Measurements from ENCODE around the gene P4HA3. TPM values are rescaled to one million over a fixed set of nuclear protein-coding genes. Genes with fewer than 3 reads are reported as not detected.

The P4HA3 gene
- total and polyA plus RNA-seq, 5 donors, result 0.07 to 0.72 (median 0.21) TPM; not detected in 2

DNA sequence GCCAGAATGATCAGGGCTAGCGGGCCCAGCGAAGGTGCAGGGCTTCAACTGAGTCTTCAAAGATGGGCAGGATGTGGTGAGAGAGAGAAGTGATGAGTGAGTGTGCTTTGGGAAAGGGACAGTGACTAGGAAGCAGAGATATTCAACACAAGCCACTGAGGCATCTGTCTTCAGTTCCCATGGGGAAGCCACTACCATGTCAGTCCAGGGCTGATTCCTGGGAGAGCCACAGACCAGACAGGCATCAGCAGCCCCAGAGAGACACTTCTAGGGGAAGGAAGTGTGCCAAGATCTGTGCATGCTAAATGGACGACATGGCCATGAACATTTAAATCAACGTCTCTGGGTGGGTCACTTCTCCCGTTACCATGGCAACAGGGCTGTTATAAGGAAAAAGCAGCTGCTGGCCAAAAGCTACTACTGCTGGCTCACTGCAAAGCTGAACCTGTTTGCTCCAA is 28.5 kb downstream of the P4HA3 start:
- DNase-seq, result no peak
- Histone ChIP-seq H3K27ac (ENCODE audit: low read length) (no peak overlapping the region), H3K27me3 (ENCODE audit: control insufficient read depth, insufficient read depth) (no peaks in the 10 kb centered on the region), H3K4me3 (ENCODE audit: low read length) (no peak overlapping the region), H3K4me1 (ENCODE audit: control insufficient read depth, insufficient read depth, low read length) (no peaks in the 10 kb centered on the region), H3K9me3 (ENCODE audit: control insufficient read depth, low read length) (no peaks in the 10 kb centered on the region)
- intact Hi-C loops (cut with DNase I), result no loop called here
- no peak for ATAC-seq
- 61% methylated on average over 5 of the region's 5 CpGs for WGBS

- Histone ChIP-seq H3K27ac (ENCODE audit: low read length) (no peak overlapping the region), H3K4me3 (ENCODE audit: low read length) (no peak overlapping the region), H3K9me3 (ENCODE audit: control insufficient read depth, low read length) (no peaks in the 10 kb centered on the region), H3K4me1 (ENCODE audit: control insufficient read depth, insufficient read depth, low read length) (no peaks in the 10 kb centered on the region), H3K27me3 (ENCODE audit: control insufficient read depth, insufficient read depth) (no peaks in the 10 kb centered on the region)
- intact Hi-C loops (cut with DNase I), result no loop called here
- DNase-seq (no peak), ATAC-seq (no peak)
- 85% methylated on average over 3 of the region's 3 CpGs for WGBS
Measured at GRCh38 chr11:74282421-74282820, 29.0 kb downstream of the P4HA3 start.

DNA sequence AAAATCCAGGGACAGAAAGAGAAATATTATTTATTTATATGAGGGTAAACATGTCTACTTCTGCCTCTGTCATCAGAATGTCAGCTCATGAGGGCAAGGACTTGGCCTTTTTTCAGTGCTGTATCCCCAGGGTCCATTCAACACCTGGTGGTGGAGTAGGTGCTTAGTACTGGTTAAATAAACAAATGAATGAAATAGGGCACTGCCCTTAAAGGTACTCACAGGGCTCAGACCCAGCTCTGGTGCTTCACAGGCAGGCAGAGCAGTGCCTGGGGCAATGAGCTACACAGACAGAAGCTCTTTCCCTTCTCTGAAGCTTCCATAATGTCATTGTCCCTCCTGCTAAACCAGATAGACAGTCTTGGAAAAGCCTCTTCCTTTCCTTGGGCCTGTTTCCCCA is 30.9 kb downstream of the P4HA3 start:
- ATAC-seq (no peak), DNase-seq (no peak)
- H3K9me3 ChIP-seq (ENCODE audit: control insufficient read depth, low read length), result no peaks in the 10 kb centered on the region
- H3K4me3 ChIP-seq (ENCODE audit: low read length), result no peak overlapping the region
- H3K4me1 ChIP-seq (ENCODE audit: control insufficient read depth, insufficient read depth, low read length), result no peaks in the 10 kb centered on the region
- no peak overlapping the region for H3K27ac ChIP-seq (ENCODE audit: low read length)
- intact Hi-C loops (cut with DNase I), result no loop called here
- no peaks in the 10 kb centered on the region for H3K27me3 ChIP-seq (ENCODE audit: control insufficient read depth, insufficient read depth)

GRCh38 chr11:74279256-74279655 is 32.2 kb downstream of the P4HA3 start:
- DNase-seq, result no peak
- H3K27me3 ChIP-seq (ENCODE audit: control insufficient read depth, insufficient read depth), result no peaks in the 10 kb centered on the region
- intact Hi-C loops (cut with DNase I), result no loop called here
- no peak overlapping the region for H3K27ac ChIP-seq (ENCODE audit: low read length)
- H3K4me3 ChIP-seq (ENCODE audit: low read length), result no peak overlapping the region
- H3K4me1 ChIP-seq (ENCODE audit: control insufficient read depth, insufficient read depth, low read length), result no peaks in the 10 kb centered on the region
- WGBS, result 82% methylated on average over 5 of the region's 5 CpGs
- H3K9me3 ChIP-seq (ENCODE audit: control insufficient read depth, low read length), result no peaks in the 10 kb centered on the region
- ATAC-seq, result no peak

GRCh38 chr11:74278721-74279161 is 32.7 kb downstream of the P4HA3 start:
- H3K4me1 ChIP-seq (ENCODE audit: control insufficient read depth, insufficient read depth, low read length), result no peaks in the 10 kb centered on the region
- H3K27me3 ChIP-seq (ENCODE audit: control insufficient read depth, insufficient read depth), result no peaks in the 10 kb centered on the region
- no peaks in the 10 kb centered on the region for H3K9me3 ChIP-seq (ENCODE audit: control insufficient read depth, low read length)
- no peak overlapping the region for H3K4me3 ChIP-seq (ENCODE audit: low read length)
- ATAC-seq, result peak; percentile 38 to 82
- intact Hi-C loops (cut with DNase I), result no loop called here
- no peak overlapping the region for H3K27ac ChIP-seq (ENCODE audit: low read length)
- WGBS, result 40% methylated on average over 1 of the region's 1 CpG
- peak; percentile 44 to 75 (median 64) for DNase-seq

DNA sequence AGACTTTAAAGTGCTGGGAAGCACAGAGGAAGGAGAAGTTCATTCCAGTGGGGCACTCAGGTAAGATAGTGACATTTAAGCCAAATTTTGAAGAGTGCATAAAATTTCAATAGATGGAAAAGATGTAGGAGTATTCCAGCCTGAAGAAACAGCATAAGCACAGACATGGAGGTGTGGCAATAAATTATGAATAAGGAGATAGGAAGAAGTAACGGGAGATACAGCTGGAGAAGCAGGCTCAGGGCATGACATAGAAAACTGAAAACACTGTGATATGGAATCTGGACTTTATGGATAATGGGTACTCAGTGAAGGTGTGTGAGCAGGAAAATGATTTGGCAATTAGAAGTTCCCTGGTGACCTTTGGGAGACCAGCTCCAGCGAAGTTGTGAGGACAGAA is 33.3 kb downstream of the P4HA3 start:
- DNase-seq (no peak), ATAC-seq (no peak)
- H3K27me3 ChIP-seq (ENCODE audit: control insufficient read depth, insufficient read depth), result no peaks in the 10 kb centered on the region
- no peak overlapping the region for H3K27ac ChIP-seq (ENCODE audit: low read length)
- 85% methylated on average over 2 of the region's 2 CpGs for WGBS
- no peaks in the 10 kb centered on the region for H3K4me1 ChIP-seq (ENCODE audit: control insufficient read depth, insufficient read depth, low read length)
- H3K9me3 ChIP-seq (ENCODE audit: control insufficient read depth, low read length), result no peaks in the 10 kb centered on the region
- intact Hi-C loops (cut with DNase I), result no loop called here
- H3K4me3 ChIP-seq (ENCODE audit: low read length), result no peak overlapping the region

- Histone ChIP-seq H3K27ac (ENCODE audit: low read length) (no peak overlapping the region), H3K9me3 (ENCODE audit: control insufficient read depth, low read length) (no peaks in the 10 kb centered on the region), H3K4me1 (ENCODE audit: control insufficient read depth, insufficient read depth, low read length) (no peaks in the 10 kb centered on the region), H3K27me3 (ENCODE audit: control insufficient read depth, insufficient read depth) (no peaks in the 10 kb centered on the region), H3K4me3 (ENCODE audit: low read length) (no peak overlapping the region)
- no peak for DNase-seq
- intact Hi-C loops (cut with DNase I), result no loop called here
- no peak for ATAC-seq
- WGBS, result 85% methylated on average over 2 of the region's 2 CpGs
Measured at GRCh38 chr11:74276581-74276980, 34.9 kb downstream of the P4HA3 start.

GRCh38 chr11:74272276-74272675 is 39.2 kb downstream of the P4HA3 start:
- no peaks in the 10 kb centered on the region for H3K9me3 ChIP-seq (ENCODE audit: control insufficient read depth, low read length)
- ATAC-seq, result no peak
- 86% methylated on average over 4 of the region's 4 CpGs for WGBS
- H3K27me3 ChIP-seq (ENCODE audit: control insufficient read depth, insufficient read depth), result no peaks in the 10 kb centered on the region
- H3K27ac ChIP-seq (ENCODE audit: low read length), result no peak overlapping the region
- H3K4me3 ChIP-seq (ENCODE audit: low read length), result no peak overlapping the region
- no peak for DNase-seq
- intact Hi-C loops (cut with DNase I), result no loop called here
- no peaks in the 10 kb centered on the region for H3K4me1 ChIP-seq (ENCODE audit: control insufficient read depth, insufficient read depth, low read length)

DNA sequence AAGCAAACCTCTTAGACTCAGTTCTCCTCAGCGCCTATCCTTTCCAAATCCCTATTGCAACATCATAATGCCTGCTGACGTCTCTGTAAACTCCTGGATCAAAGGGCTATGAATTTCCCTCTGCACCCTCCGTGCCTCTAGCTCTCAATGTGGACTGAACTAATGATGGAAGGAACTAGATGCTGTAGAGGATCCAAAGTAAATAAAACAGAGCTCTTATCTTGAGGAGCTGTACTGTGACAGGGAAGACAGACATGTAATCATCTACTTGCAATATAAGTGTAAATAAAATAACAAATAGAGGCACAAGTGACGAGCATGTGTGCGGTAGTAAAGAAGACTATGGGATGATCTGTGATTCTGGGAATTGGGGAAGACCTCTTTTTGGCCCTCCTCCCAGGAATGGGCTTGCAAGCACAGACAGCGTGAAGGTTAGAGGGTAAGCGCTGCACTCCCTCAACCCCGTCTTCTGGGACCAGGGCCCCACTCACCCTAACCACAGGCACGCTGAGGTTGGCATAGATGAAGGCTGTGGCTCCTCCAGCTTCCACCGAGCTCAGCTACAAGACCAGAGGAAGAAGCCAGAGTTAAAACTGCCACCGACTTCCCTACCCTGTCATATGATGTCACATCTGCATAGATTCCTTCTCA is 42.2 kb downstream of the P4HA3 start:
- no peaks in the 10 kb centered on the region for H3K4me1 ChIP-seq (ENCODE audit: control insufficient read depth, insufficient read depth, low read length)
- H3K27me3 ChIP-seq (ENCODE audit: control insufficient read depth, insufficient read depth), result no peaks in the 10 kb centered on the region
- DNase-seq, result no peak
- peak; percentile 22 to 72 for ATAC-seq
- H3K27ac ChIP-seq (ENCODE audit: low read length), result no peak overlapping the region
- no peaks in the 10 kb centered on the region for H3K9me3 ChIP-seq (ENCODE audit: control insufficient read depth, low read length)
- 59% methylated on average over 11 of the region's 11 CpGs for WGBS
- no peak overlapping the region for H3K4me3 ChIP-seq (ENCODE audit: low read length)
- intact Hi-C loops (cut with DNase I), result no loop called here

DNA sequence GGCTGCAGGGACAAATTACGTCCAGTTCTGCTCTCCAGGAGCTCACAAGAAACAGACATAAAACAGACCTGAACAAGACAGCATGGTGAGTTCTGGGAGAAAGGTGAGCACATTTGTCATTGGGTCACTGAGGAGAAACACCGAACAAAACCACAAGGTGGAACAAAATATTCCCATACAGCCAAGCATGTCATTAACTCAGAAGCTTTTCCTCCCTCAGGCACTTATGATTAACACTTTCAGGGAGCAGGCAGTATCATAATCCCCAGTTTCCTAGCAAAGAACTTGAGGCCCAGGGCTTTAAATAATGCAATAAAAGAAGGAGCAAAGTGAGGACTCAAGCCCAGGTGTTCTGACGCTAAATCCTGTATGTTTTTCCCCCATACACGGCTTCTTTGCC is 43.0 kb downstream of the P4HA3 start:
- intact Hi-C loops (cut with DNase I), result no loop called here
- H3K27me3 ChIP-seq (ENCODE audit: control insufficient read depth, insufficient read depth), result no peaks in the 10 kb centered on the region
- H3K4me3 ChIP-seq (ENCODE audit: low read length), result no peak overlapping the region

GRCh38 chr11:74267014-74267413 is 44.4 kb downstream of the P4HA3 start:
- WGBS, result 87% methylated on average over 6 of the region's 6 CpGs
- H3K27ac ChIP-seq (ENCODE audit: low read length), result no peak overlapping the region
- intact Hi-C loops (cut with DNase I), result no loop called here
- no peak overlapping the region for H3K4me3 ChIP-seq (ENCODE audit: low read length)
- no peaks in the 10 kb centered on the region for H3K27me3 ChIP-seq (ENCODE audit: control insufficient read depth, insufficient read depth)
- no peaks in the 10 kb centered on the region for H3K4me1 ChIP-seq (ENCODE audit: control insufficient read depth, insufficient read depth, low read length)
- no peak for DNase-seq
- ATAC-seq, result no peak
- H3K9me3 ChIP-seq (ENCODE audit: control insufficient read depth, low read length), result no peaks in the 10 kb centered on the region

More for the DNA sequence above, 43.0 kb downstream of the P4HA3 start:
- 90% methylated on average over 4 of the region's 4 CpGs for WGBS
- no peak for ATAC-seq
- no peaks in the 10 kb centered on the region for H3K4me1 ChIP-seq (ENCODE audit: control insufficient read depth, insufficient read depth, low read length)
- no peak overlapping the region for H3K27ac ChIP-seq (ENCODE audit: low read length)
- H3K9me3 ChIP-seq (ENCODE audit: control insufficient read depth, low read length), result no peaks in the 10 kb centered on the region
- DNase-seq, result no peak

DNA sequence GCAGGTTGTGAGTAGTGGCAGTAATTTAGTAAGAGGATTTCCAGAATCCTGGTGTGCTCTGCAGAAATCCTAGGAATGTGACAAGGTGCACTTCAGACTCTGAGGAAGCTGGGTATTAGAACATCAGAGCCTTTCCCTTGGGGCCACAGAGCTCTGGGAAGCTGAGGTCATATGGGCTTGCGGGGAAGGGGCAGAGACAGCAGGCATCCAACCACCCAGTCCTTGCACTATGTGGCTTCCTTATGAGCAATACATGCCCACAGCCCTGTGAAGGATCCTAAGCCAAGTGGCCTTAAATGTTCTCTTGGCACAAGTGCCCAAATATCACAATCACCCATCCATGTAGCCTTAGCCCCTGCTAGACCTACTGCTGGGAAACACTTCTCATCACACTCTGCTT is 46.2 kb downstream of the P4HA3 start:
- DNase-seq, result no peak
- no peak for ATAC-seq
- no peaks in the 10 kb centered on the region for H3K9me3 ChIP-seq (ENCODE audit: control insufficient read depth, low read length)
- no peaks in the 10 kb centered on the region for H3K4me1 ChIP-seq (ENCODE audit: control insufficient read depth, insufficient read depth, low read length)
- no peak overlapping the region for H3K4me3 ChIP-seq (ENCODE audit: low read length)
- H3K27ac ChIP-seq (ENCODE audit: low read length), result no peak overlapping the region
- intact Hi-C loops (cut with DNase I), result no loop called here
- no peaks in the 10 kb centered on the region for H3K27me3 ChIP-seq (ENCODE audit: control insufficient read depth, insufficient read depth)
- WGBS, result 97% methylated on average over 1 of the region's 1 CpG
